HAP-1 (cell line): ENCODE data around the gene INVS.
"Not testable (repeated sequence)": the region's sequence is repeated elsewhere in the genome, so short reads cannot be mapped to it uniquely, and the experiment has no call there.

Experiments used
- DNase-seq, 2 experiments: peaks; one replicate each; pipeline ENCODE4 v3.0.0-alpha.2; 2016 to 2020; ENCODE audit warnings: low spot score in 2 of 2
- H3K27me3 ChIP-seq: fragments of 250-450 bp; sonication (Bioruptor Pico); 2 replicates; pipeline ENCODE4 v1.5.1; 2020; ENCODE audit warnings: low read depth, mild to moderate bottlenecking, moderate library complexity
- H3K36me3 ChIP-seq: fragments of 250-450 bp; sonication (Bioruptor Pico); replicated peaks from 2 replicates; pipeline ENCODE4 v1.5.1; 2020; ENCODE audit warnings: mild to moderate bottlenecking
- H3K4me1 ChIP-seq: fragments of 250-450 bp; sonication (Bioruptor Pico); 2 replicates; pipeline ENCODE4 v1.5.1; 2020; ENCODE audit warnings: mild to moderate bottlenecking
- H3K4me3 ChIP-seq: fragments of 250-450 bp; sonication (Bioruptor Pico); 2 replicates; pipeline ENCODE4 v1.5.1; 2020; ENCODE audit warnings: mild to moderate bottlenecking, moderate library complexity
- H3K9me3 ChIP-seq: fragments of 250-450 bp; sonication (Bioruptor Pico); 2 replicates; pipeline ENCODE4 v1.5.1; 2020; ENCODE audit warnings: mild to moderate bottlenecking, moderate library complexity
- in situ Hi-C: fragments of 300-500 bp; cut with MboI; formaldehyde crosslinking; loops from 3 replicates; pipeline ENCODE4 v1.14.3; 2020; ENCODE audit warnings: low sequenced_read_pairs, inconsistent platforms, mixed read lengths

The INVS gene

DNA sequence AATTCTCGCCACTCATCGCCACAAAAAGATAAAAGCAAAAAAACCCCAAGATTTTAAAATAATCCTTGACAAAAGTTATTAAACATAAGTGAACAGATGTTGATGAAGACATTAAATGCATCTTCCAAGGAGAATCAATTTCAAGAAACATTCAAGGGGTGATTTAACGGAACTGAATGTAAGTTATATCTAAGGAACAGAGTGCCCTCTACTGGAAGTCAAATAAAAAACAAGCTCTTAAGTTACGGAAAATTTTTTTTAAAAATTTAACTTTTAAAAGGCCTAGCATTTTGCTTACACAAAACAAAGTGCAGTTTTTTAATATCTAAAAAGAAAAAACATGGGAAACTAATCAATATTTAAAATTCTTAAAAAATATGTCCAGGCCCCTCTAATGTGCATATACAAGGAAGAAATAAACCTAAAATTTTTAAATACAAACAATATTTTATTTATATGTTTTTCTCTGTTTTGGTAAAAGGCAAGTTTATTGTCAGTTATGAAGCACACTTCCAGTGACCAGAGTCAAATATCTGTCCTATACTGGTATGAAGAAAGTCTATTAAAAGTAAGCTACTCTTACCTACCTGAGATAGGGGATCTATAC lies 225.7 kb downstream of the INVS start:
- H3K27me3 ChIP-seq: no peaks in the 10 kb centered on the region
- peak in 1 of 2 experiments; percentile 36 for DNase-seq
- no peaks in the 10 kb centered on the region for H3K4me1 ChIP-seq
- no peak overlapping the region for H3K4me3 ChIP-seq
- H3K9me3 ChIP-seq: no peaks in the 10 kb centered on the region
- in situ Hi-C loops: loop anchor here (25.0 kb wide), 2 partner anchors 263 to 512 kb away; partner anchors contain the start of genes CAVIN4 and NR4A3
- peaks cover 58% of the 10 kb centered on the region for H3K36me3 ChIP-seq

DNA sequence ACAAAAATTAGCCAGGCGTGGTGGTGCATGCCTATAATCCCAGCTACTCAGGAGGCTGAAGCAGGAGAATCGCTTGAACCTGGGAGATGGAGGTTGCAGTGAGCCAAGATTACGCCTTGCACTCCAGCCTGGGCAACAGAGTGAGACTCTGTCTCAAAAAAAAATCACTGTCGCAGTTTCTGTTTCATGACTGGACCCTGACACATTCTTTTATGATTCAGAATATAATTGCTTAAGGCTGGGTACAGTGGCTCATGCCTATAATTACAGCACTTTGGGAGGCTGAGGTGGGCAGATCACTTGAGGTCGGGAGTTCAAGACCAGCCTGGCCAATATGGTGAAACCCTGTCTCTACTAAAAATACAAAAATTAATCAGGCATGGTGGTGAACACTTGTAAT lies 239.7 kb downstream of the INVS start:
- H3K27me3 ChIP-seq, H3K4me3 ChIP-seq, H3K4me1 ChIP-seq, H3K9me3 ChIP-seq, DNase-seq: not testable (repeated sequence)
- in situ Hi-C loops: loop anchor here (25.0 kb wide), 1 partner anchor 249 kb away; the partner anchor contains the start of gene CAVIN4
- H3K36me3 ChIP-seq: peaks cover 24% of the 10 kb centered on the region

DNA sequence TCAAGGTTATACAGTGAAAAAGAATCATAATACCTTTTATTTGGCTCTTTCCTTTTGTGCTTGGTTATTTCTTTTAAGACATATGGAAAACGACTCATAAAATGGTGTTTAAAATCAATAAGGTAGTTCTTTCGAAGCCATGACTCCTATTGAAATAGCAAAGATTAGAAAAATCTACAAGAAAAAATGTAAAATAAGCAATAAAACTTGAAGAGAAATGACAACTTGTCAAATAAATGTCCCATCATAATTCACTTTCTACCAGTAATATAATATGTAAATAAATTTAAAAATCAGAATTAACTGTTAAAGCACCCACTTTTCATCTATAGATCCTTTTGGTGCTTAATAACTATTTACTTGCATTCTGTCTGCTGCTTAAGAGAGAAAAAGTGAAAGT lies 241.2 kb downstream of the INVS start:
- peaks cover 33% of the 10 kb centered on the region for H3K36me3 ChIP-seq
- in situ Hi-C loops: loop anchor here (25.0 kb wide), 1 partner anchor 247 kb away; the partner anchor contains the start of gene CAVIN4

DNA sequence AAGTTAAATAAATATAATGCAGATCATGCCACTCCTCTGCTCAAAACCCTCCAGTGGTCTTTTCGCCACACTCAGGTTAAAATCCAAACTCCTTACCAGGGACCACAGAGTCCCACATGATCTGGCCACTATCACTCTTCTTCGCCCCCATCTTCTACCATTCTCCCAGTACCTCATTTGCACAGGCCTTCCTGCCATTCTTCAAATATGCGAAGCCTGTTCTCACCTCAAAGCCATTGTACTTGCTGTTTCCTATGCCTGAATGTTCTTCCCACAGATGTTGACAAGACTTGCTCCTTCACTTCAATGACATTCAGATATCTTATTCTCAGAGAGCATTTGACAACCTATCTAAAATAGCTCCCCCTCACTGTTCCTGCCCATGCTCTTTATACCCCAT lies 242.8 kb downstream of the INVS start:
- Histone ChIP-seq H3K36me3 (peaks cover 50% of the 10 kb centered on the region), H3K27me3 (no peaks in the 10 kb centered on the region), H3K9me3 (no peaks in the 10 kb centered on the region), H3K4me1 (no peaks in the 10 kb centered on the region), H3K4me3 (no peak overlapping the region)
- no peak for DNase-seq
- in situ Hi-C loops: loop anchor here (25.0 kb wide), 1 partner anchor 245 kb away; the partner anchor contains the start of gene CAVIN4

More for the DNA sequence above, 241.2 kb downstream of the INVS start:
- no peaks in the 10 kb centered on the region for H3K9me3 ChIP-seq
- H3K27me3 ChIP-seq: no peaks in the 10 kb centered on the region
- no peaks in the 10 kb centered on the region for H3K4me1 ChIP-seq
- H3K4me3 ChIP-seq: no peak overlapping the region
- DNase-seq: no peak

DNA sequence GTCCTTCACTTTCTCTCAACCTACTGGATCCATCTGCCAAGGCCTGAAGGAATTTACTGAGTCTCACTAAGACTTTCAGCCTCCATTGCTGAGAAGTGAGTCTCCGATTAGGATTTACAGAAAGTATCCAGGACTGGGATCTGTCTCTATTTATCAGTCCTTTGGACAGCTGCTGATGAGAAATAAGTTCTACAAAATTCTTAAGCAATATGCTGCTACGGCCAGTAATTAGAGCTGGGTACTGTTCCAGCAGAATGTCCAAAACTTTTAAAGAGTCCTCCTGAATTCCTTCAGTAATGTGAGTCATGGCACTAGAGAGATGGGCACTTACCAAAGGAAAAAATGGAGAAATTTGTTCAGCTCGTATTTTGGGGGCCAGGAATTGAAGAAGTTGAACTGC lies 247.8 kb downstream of the INVS start:
- in situ Hi-C loops: loop anchor here (25.0 kb wide), 1 partner anchor 240 kb away; the partner anchor contains the start of gene CAVIN4
- no peak for DNase-seq
- H3K27me3 ChIP-seq: no peaks in the 10 kb centered on the region
- H3K4me1 ChIP-seq: peaks cover 13% of the 10 kb centered on the region
- H3K4me3 ChIP-seq: no peak overlapping the region
- H3K9me3 ChIP-seq: no peaks in the 10 kb centered on the region
- peaks cover 44% of the 10 kb centered on the region for H3K36me3 ChIP-seq

DNA sequence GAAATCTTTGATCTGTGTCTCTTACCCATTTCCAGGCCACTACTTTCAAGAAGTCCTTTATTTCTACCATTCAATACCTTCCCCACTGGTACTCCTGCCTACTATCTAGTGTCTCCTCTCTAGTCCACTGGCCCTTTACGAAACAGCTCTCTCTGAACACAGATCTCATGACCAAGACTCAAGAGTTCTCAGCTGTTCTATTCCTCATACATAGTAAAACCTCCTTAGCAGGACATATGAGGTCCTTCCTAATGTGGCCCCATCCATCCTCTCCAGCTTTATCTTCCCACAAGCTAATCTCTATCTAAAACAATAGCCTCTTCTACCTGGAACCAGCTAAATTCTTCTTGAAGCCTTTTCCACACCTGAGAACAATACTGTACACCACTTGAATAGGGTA lies 251.1 kb downstream of the INVS start:
- Histone ChIP-seq H3K4me1 (peaks cover 21% of the 10 kb centered on the region), H3K4me3 (peak overlapping the region; percentile 77; the same call in 1 of the 2 replicates), H3K27me3 (no peaks in the 10 kb centered on the region), H3K36me3 (peaks cover 32% of the 10 kb centered on the region), H3K9me3 (peaks cover 6% of the 10 kb centered on the region; the same call in 1 of the 2 replicates)
- no peak for DNase-seq
- in situ Hi-C loops: no loop called here
